Esophagus squamous epithelium (tissue), 5 donors: ENCODE results near the gene GDPD1. TPM values are rescaled to one million over a fixed set of nuclear protein-coding genes. Genes with fewer than 3 reads are reported as not detected.

Experiments used
- DNase-seq: peaks from one replicate; lab custom pipeline; 2025; lab: John Stamatoyannopoulos, UW
- H3K27ac ChIP-seq, 4 donors: fragments of 200-600 bp; sonication (generic); one replicate each; pipeline ENCODE4 v1.5.1; 2016 to 2019; ENCODE audit warnings: mild to moderate bottlenecking in 1 of 4
- H3K27me3 ChIP-seq, 4 donors: fragments of 200-600 bp; sonication (generic); 1 replicate in 3 of 4; 2 replicates in 1 of 4; pipeline versions ENCODE4 v1.5.1 to v1.6.0; 2017 to 2021; ENCODE audit warnings: antibody characterized with exemption in 1 of 4
- H3K36me3 ChIP-seq, 3 donors: fragments of 200-600 bp; sonication (generic); one replicate each; pipeline ENCODE4 v1.5.1; 2016 to 2019
- H3K4me1 ChIP-seq, 3 donors: fragments of 200-600 bp; sonication (generic); one replicate each; pipeline ENCODE4 v1.5.1; 2017 to 2019
- H3K4me3 ChIP-seq, 4 donors: fragments of 200-600 bp; sonication (generic); 1 replicate in 3 of 4; 2 replicates in 1 of 4; pipeline ENCODE4 v1.5.1; 2016 to 2019; ENCODE audit warnings: mild to moderate bottlenecking in 2 of 4, moderate library complexity in 1 of 4
- H3K9me3 ChIP-seq, 3 donors: fragments of 200-600 bp; sonication (generic); one replicate each; pipeline ENCODE4 v1.5.1; 2016 to 2019
- POLR2A ChIP-seq, 4 donors: fragments of 450-650 bp; IDR thresholded peaks; one replicate each; pipeline ENCODE4 v1.6.1; 2017; ENCODE audit warnings: antibody characterized with exemption in 4 of 4, mild to moderate bottlenecking in 4 of 4, moderate library complexity in 3 of 4
- WGBS, 2 donors: methylation state at CpG; one replicate each; pipeline ENCODE4 v1.1.5; 2018; 5-methylcytosine and 5-hydroxymethylcytosine counted together
- intact Hi-C: fragments of 100-400 bp; cut with DNase I; formaldehyde crosslinking; loops from one replicate; pipeline ENCODE4 v1.15.0; 2022
- total RNA-seq, 4 donors: library from RNA; depleted of rRNA; stranded (reverse); fragments of >200 nt; gene quantifications; one replicate each; pipeline ENCODE4 v1.1.0, GENCODE V29; 2016
- TF ChIP-seq, protein P1 (sequence below), 6 experiments: fragments of 450-650 bp in 4 of 6; fragments of 200-600 bp in 2 of 6; sonication (generic) in 2 of 6; IDR thresholded peaks; one replicate each; pipeline ENCODE4 v1.5.1; 2016 to 2019; ENCODE audit warnings: antibody characterized with exemption in 6 of 6, mild to moderate bottlenecking in 4 of 6, moderate library complexity in 4 of 6
- donor health status: DM: yes; HTN: yes; CAD: no.

The GDPD1 gene
- total RNA-seq, 4 donors from 2014 or later = 0.59 to 2.0 (median 1.9) TPM; not detected in 1

DNA sequence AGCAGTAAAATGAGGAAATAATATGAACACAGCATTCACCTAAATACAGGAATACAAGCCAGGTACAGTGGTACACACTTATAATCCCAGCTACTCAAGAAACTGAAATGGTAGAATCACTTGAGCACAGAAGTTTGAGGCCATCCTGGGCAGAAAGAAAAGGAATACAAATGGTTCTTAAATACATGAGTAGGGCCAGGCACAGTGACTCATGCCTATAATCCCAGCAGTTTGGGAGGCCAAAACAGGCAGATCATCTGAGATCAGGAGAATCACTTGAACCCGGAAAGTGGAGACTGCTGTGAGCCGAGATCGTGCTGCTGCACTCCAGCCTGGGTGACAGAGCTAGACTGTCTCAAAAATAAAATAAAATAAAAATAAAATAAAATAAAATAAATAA, 33.5 kb upstream of the GDPD1 start:
- DNase-seq = no peak
- intact Hi-C loops = no loop called here
- Histone ChIP-seq H3K9me3 (no peaks in the 10 kb centered on the region), H3K27me3 (no peaks in the 10 kb centered on the region), H3K4me3 (no peak overlapping the region), H3K36me3 (peaks cover 0 to 4% (median 0%) of the 10 kb centered on the region in 3 donors), H3K4me1 (no peaks in the 10 kb centered on the region), H3K27ac (no peak overlapping the region)
- WGBS, 2 donors = 85 to 88% methylated on average over 3 of the region's 3 CpGs
- no peak for TF ChIP-seq POLR2A (IDR thresholded peaks at IDR 0.05)
- TF ChIP-seq, protein P1, sequence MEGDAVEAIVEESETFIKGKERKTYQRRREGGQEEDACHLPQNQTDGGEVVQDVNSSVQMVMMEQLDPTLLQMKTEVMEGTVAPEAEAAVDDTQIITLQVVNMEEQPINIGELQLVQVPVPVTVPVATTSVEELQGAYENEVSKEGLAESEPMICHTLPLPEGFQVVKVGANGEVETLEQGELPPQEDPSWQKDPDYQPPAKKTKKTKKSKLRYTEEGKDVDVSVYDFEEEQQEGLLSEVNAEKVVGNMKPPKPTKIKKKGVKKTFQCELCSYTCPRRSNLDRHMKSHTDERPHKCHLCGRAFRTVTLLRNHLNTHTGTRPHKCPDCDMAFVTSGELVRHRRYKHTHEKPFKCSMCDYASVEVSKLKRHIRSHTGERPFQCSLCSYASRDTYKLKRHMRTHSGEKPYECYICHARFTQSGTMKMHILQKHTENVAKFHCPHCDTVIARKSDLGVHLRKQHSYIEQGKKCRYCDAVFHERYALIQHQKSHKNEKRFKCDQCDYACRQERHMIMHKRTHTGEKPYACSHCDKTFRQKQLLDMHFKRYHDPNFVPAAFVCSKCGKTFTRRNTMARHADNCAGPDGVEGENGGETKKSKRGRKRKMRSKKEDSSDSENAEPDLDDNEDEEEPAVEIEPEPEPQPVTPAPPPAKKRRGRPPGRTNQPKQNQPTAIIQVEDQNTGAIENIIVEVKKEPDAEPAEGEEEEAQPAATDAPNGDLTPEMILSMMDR (IDR thresholded peaks at IDR 0.05) = no peak

DNA sequence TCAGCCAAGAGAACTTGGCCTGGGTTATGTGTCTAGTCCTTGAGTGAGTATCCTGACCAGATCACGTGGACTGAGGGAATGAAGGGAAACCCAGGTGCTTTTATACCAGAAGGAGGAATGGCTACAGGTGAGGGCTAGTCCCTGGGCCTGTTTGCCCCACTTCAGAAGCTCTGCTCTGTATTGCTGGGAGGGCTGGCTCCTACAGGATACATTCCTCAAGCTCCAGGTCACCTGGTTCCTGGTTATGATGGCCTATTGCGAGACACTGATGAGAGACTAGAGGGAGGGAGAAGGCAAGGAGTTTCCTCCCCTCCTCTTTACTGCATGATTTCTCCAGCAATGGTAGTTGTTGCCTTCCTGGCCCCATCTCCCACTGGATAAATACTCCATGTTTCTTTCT, 29.5 kb upstream of the GDPD1 start:
- 75 to 83% methylated on average over 1 to 2 of the region's 2 CpGs for WGBS, 2 donors
- no peak overlapping the region for H3K4me3 ChIP-seq
- intact Hi-C loops = no loop called here
- no peaks in the 10 kb centered on the region for H3K9me3 ChIP-seq
- no peak for TF ChIP-seq POLR2A (IDR thresholded peaks at IDR 0.05)
- TF ChIP-seq, protein P1 (IDR thresholded peaks at IDR 0.05) = no peak
- peaks cover 0 to 16% (median 0%) of the 10 kb centered on the region in 3 donors for H3K36me3 ChIP-seq
- H3K4me1 ChIP-seq = no peaks in the 10 kb centered on the region
- H3K27me3 ChIP-seq = no peaks in the 10 kb centered on the region
- H3K27ac ChIP-seq = peak overlapping the region in 1 of 4 donors; percentile 17
- no peak for DNase-seq

DNA sequence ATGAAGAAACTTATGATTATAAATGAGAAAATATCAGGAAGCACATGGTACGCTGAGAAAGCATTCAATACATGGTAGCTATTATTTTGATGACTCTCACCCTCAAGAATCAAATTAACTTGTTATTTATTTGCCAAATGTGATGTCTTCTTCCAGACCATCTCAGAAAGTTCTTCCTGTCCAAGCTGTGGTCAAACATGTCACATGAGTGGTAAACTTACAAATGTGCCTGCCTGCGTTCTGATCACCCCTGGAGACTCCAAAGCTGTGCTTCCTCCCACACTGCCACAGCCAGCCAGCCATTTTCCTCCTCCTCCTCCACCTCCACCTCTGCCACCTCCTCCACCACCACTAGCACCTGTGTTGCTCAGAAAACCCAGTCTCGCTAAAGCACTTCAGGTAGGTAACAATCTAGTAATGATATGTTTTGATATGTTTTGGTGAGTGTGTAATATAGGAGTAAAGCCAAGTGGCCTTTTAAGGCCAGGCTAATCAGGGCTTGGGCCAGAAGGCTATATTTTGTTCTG, 26.9 kb upstream of the GDPD1 start:
- 95 to 98% methylated on average over 3 of the region's 3 CpGs for WGBS, 2 donors
- TF ChIP-seq, protein P1 (IDR thresholded peaks at IDR 0.05) = no peak
- no peak for TF ChIP-seq POLR2A (IDR thresholded peaks at IDR 0.05)
- H3K9me3 ChIP-seq = no peaks in the 10 kb centered on the region
- H3K4me1 ChIP-seq = no peaks in the 10 kb centered on the region
- no peaks in the 10 kb centered on the region for H3K27me3 ChIP-seq
- no peak overlapping the region for H3K27ac ChIP-seq
- no peak overlapping the region for H3K4me3 ChIP-seq
- intact Hi-C loops = no loop called here
- H3K36me3 ChIP-seq = peaks cover 0 to 16% (median 0%) of the 10 kb centered on the region in 3 donors
- DNase-seq = no peak

GRCh38 chr17:59199398-59199797, 20.9 kb upstream of the GDPD1 start:
- no peaks in the 10 kb centered on the region for H3K36me3 ChIP-seq
- no peak overlapping the region for H3K27ac ChIP-seq
- 91 to 93% methylated on average over 4 of the region's 4 CpGs for WGBS, 2 donors
- H3K4me3 ChIP-seq = no peak overlapping the region
- H3K4me1 ChIP-seq = no peaks in the 10 kb centered on the region
- intact Hi-C loops = no loop called here
- H3K27me3 ChIP-seq = no peaks in the 10 kb centered on the region
- no peak for DNase-seq
- TF ChIP-seq, protein P1 (IDR thresholded peaks at IDR 0.05) = no peak
- no peak for TF ChIP-seq POLR2A (IDR thresholded peaks at IDR 0.05)
- H3K9me3 ChIP-seq = no peaks in the 10 kb centered on the region

- no peak for DNase-seq
- intact Hi-C loops = no loop called here
- no peak overlapping the region for H3K4me3 ChIP-seq
- no peaks in the 10 kb centered on the region for H3K4me1 ChIP-seq
- H3K36me3 ChIP-seq = no peaks in the 10 kb centered on the region
- no peak overlapping the region for H3K27ac ChIP-seq
- no peak for TF ChIP-seq POLR2A (IDR thresholded peaks at IDR 0.05)
- TF ChIP-seq, protein P1 (IDR thresholded peaks at IDR 0.05) = no peak
- H3K9me3 ChIP-seq = no peaks in the 10 kb centered on the region
- H3K27me3 ChIP-seq = no peaks in the 10 kb centered on the region
- WGBS, 2 donors = 75 to 92% methylated on average over 1 of the region's 1 CpG
Measured at GRCh38 chr17:59202320-59202719, 18.0 kb upstream of the GDPD1 start.
